Lung (tissue), 12 donors: ENCODE measurements around the gene ANGPTL4. TPM values are rescaled to one million over a fixed set of nuclear protein-coding genes. Genes with fewer than 3 reads are reported as not detected.

Source experiments
- ATAC-seq: fragments of 200-7000 bp; cut with Tn5 transposase; one replicate; pipeline ENCODE4 v1.9.1; 2020; ENCODE audit warnings: moderate number of reproducible peaks; ENCODE audit not compliant: insufficient read depth, low FRiP score
- DNase-seq, 3 donors: peaks; one replicate each; pipeline ENCODE4 v3.0.0-alpha.2; 2013 to 2017
- H3K27ac ChIP-seq, 2 donors: one replicate each; pipeline ENCODE4 v1.5.1; 2013; ENCODE audit warnings: mild to moderate bottlenecking in 2 of 2, moderate library complexity in 2 of 2, control low read depth in 1 of 2, inconsistent platforms in 1 of 2, low read depth in 1 of 2, low read length in 1 of 2
- H3K27me3 ChIP-seq, 3 donors: one replicate each; pipeline ENCODE4 v1.5.1; 2013; ENCODE audit warnings: low read length in 2 of 3; ENCODE audit not compliant: control insufficient read depth in 3 of 3, insufficient read depth in 3 of 3
- H3K36me3 ChIP-seq, 4 donors: one replicate each; pipeline ENCODE4 v1.5.1; 2013; ENCODE audit warnings: low read length in 4 of 4, mild to moderate bottlenecking in 1 of 4, moderate library complexity in 1 of 4; ENCODE audit not compliant: control insufficient read depth in 4 of 4, insufficient read depth in 4 of 4
- H3K4me1 ChIP-seq, 5 donors: one replicate each; pipeline ENCODE4 v1.5.1; 2013; ENCODE audit warnings: low read length in 5 of 5, mild to moderate bottlenecking in 2 of 5, moderate library complexity in 1 of 5; ENCODE audit not compliant: control insufficient read depth in 5 of 5, insufficient read depth in 5 of 5
- H3K4me3 ChIP-seq: one replicate; pipeline ENCODE4 v1.5.1; 2013; ENCODE audit warnings: mild to moderate bottlenecking, control low read depth, moderate library complexity
- H3K9ac ChIP-seq, 2 donors: one replicate each; pipeline ENCODE4 v1.5.1; 2013; ENCODE audit warnings: low read length in 2 of 2, control low read depth in 1 of 2; ENCODE audit not compliant: insufficient read depth in 1 of 2
- H3K9me3 ChIP-seq, 4 donors: one replicate each; pipeline ENCODE4 v1.5.1; 2013; ENCODE audit warnings: low read length in 3 of 4, mild to moderate bottlenecking in 1 of 4, moderate library complexity in 1 of 4; ENCODE audit not compliant: control insufficient read depth in 4 of 4, insufficient read depth in 3 of 4
- WGBS, 2 donors: extraction: QIAGEN DNeasy Blood & Tissue Kit; methylation state at CpG; one replicate each; pipeline ENCODE4 v1.1.7; 2013; 5-methylcytosine and 5-hydroxymethylcytosine counted together
- polyA plus RNA-seq, 2 donors: library from polyadenylated mRNA; stranded (reverse); fragments of 200-250 nt; gene quantifications; one replicate each; pipeline ENCODE4 v1.2.1, GENCODE V29; 2013
- total RNA-seq, 2 donors: library from RNA; depleted of rRNA in 1 of 2; stranded (reverse); fragments of >200 nt in 1 of 2; gene quantifications; one replicate each; pipeline ENCODE4 v1.2.1, GENCODE V29; 2014 to 2021
- TF ChIP-seq, protein P1 (sequence below): IDR thresholded peaks from 2 replicates; pipeline ENCODE4 v1.5.1; 2012; ENCODE audit warnings: mild to moderate bottlenecking; ENCODE audit errors: control extremely low read depth, extremely low read depth
- donor health status: control.
- donor health status: control.
- donor health status: Bipolar disorder and iron deficiency.
- donor health status: healthy.
- donor health status: DM: yes; HTN: yes; CAD: no.

Gene ANGPTL4
- total and polyA plus RNA-seq, 4 donors = 4.4 to 96.3 (median 12.6) TPM

DNA sequence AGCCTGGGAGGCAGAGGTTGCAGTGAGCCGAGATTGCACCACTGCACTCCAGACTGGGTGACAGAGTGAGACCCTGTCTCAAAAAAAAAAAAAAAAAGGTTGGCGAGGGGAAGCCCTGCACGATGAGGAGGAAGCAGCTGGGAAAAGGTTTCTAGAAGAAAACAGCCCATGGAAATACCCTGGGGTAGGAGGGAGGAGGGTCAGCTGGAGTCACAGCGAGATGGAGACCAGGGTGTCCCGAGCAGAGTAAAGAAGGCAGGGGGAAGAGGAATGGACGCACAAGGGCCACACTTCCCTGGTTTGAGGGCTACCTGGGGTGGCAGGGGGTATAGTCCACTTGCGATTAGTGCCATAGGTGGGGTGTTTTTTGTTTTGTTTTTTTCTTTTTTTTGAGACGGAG lies 27.3 kb upstream of the ANGPTL4 start:
- Histone ChIP-seq H3K4me1 (peaks cover 0 to 16% (median 9%) of the 10 kb centered on the region in 5 donors), H3K9ac (no peak overlapping the region), H3K27ac (no peak overlapping the region), H3K36me3 (peaks cover 0 to 13% (median 0%) of the 10 kb centered on the region in 4 donors), H3K4me3 (no peak overlapping the region), H3K27me3 (peaks cover 0 to 43% (median 36%) of the 10 kb centered on the region in 3 donors), H3K9me3 (no peaks in the 10 kb centered on the region)
- WGBS, 2 donors = 44 to 51% methylated on average over 8 of the region's 8 CpGs
- TF ChIP-seq, protein P1, sequence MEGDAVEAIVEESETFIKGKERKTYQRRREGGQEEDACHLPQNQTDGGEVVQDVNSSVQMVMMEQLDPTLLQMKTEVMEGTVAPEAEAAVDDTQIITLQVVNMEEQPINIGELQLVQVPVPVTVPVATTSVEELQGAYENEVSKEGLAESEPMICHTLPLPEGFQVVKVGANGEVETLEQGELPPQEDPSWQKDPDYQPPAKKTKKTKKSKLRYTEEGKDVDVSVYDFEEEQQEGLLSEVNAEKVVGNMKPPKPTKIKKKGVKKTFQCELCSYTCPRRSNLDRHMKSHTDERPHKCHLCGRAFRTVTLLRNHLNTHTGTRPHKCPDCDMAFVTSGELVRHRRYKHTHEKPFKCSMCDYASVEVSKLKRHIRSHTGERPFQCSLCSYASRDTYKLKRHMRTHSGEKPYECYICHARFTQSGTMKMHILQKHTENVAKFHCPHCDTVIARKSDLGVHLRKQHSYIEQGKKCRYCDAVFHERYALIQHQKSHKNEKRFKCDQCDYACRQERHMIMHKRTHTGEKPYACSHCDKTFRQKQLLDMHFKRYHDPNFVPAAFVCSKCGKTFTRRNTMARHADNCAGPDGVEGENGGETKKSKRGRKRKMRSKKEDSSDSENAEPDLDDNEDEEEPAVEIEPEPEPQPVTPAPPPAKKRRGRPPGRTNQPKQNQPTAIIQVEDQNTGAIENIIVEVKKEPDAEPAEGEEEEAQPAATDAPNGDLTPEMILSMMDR = no peak
- DNase-seq (no peak), ATAC-seq (no peak)

DNA sequence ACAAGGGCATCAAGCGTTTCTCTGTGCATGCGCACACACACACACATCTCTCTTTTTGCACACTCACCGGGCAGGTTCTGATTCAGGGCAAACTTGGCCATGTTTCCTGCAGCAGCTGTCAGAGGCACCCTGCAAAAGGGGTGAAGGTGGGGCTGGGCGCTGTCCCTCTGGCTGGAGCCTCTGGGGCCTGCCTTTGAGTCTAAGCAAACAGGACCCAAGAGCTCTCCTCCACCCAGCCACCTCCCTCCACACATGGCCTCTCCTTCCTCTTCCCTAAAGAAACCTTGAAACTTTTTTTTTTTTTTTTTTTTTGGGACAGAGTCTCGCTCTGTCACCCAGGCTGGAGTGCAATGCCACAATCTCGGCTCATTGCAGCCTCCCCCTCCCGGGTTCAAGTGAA lies 26.2 kb upstream of the ANGPTL4 start:
- peaks cover 0 to 16% (median 12%) of the 10 kb centered on the region in 5 donors for H3K4me1 ChIP-seq
- H3K4me3 ChIP-seq = no peak overlapping the region
- 74 to 77% methylated on average over 6 to 7 of the region's 7 CpGs for WGBS, 2 donors
- TF ChIP-seq, protein P1 = no peak
- H3K27me3 ChIP-seq = peaks cover 0 to 40% (median 34%) of the 10 kb centered on the region in 3 donors
- DNase-seq = no peak
- no peak overlapping the region for H3K9ac ChIP-seq
- no peak overlapping the region for H3K27ac ChIP-seq
- H3K9me3 ChIP-seq = no peaks in the 10 kb centered on the region
- no peak for ATAC-seq
- H3K36me3 ChIP-seq = peaks cover 0 to 13% (median 0%) of the 10 kb centered on the region in 4 donors

DNA sequence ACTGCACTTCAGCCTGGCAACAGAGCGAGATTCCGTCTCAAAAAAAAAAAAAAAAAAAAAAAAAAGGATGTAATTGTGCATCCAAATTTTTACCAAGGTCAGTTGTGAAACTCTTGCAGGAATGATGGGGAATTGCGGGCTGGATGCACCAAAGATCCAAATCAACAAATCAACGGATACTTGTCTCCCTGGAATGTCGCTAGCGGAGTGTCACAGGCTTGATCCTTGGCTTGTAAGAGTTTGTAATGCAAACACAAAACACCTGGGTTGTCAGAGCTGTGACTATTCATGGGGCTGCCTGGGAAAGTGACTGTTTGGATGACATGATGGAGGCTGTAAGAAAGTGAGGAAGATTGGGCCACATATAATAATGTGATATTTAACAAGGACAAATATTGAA lies 25.1 kb upstream of the ANGPTL4 start:
- Histone ChIP-seq H3K4me1 (peaks cover 0 to 16% (median 10%) of the 10 kb centered on the region in 5 donors), H3K27me3 (peaks cover 0 to 28% (median 27%) of the 10 kb centered on the region in 3 donors), H3K27ac (no peak overlapping the region), H3K9me3 (no peaks in the 10 kb centered on the region), H3K36me3 (peaks cover 0 to 7% (median 0%) of the 10 kb centered on the region in 4 donors), H3K4me3 (no peak overlapping the region), H3K9ac (no peak overlapping the region)
- no peak for DNase-seq
- 64 to 70% methylated on average over 6 of the region's 6 CpGs for WGBS, 2 donors
- no peak for ATAC-seq
- TF ChIP-seq, protein P1 = no peak
